HCT116 (cell line): ENCODE measurements around the gene KCNC3. TPM values are rescaled to one million over a fixed set of nuclear protein-coding genes. Genes with fewer than 3 reads are reported as not detected.

ENCODE experiments used
- ATAC-seq: fragments of 200-7000 bp; cut with Tn5 transposase; 2 replicates; pipeline ENCODE4 v1.9.1; 2020; ENCODE audit warnings: mild to moderate bottlenecking, moderate library complexity
- Bru-seq: library from RNA; stranded (reverse); fragments of 400-500 nt; gene quantifications from one replicate; lab custom pipeline; 2021; lab: Mats Ljungman, UMichigan
- BruChase-seq, 2 experiments: library from RNA; stranded (reverse); fragments of 400-500 nt; gene quantifications; one replicate each; lab custom pipeline; 2021; lab: Mats Ljungman, UMichigan
- BruUV-seq: library from RNA; stranded (reverse); fragments of 400-500 nt; replicated peaks from 2 replicates; lab custom pipeline; 2021; lab: Mats Ljungman, UMichigan
- CTCF ChIA-PET: fragments of 300-600 bp; sonication (Branson Sonifier 250); formaldehyde crosslinking; loops from one replicate; lab custom pipeline; 2021; ENCODE audit warnings: antibody characterized with exemption; lab: Charles Lee
- POLR2A ChIA-PET: fragments of 300-600, 350-600 bp; sonication (Branson Sonifier 250); formaldehyde crosslinking; loops from one replicate; lab custom pipeline; 2021; ENCODE audit warnings: antibody characterized with exemption; lab: Charles Lee
- RAD21 ChIA-PET, 2 experiments: fragments of 300-600 bp; sonication (Branson Sonifier 250); formaldehyde crosslinking; loops; one replicate each; lab custom pipeline; 2023; ENCODE audit warnings: low total read pairs in 2 of 2; ENCODE audit not compliant: uncharacterized antibody in 2 of 2, unreplicated experiment in 2 of 2, low non-redundant PET in 1 of 2; lab: Charles Lee
- DNase-seq: peaks from one replicate; pipeline ENCODE4 v3.0.0-alpha.2; 2010; ENCODE audit warnings: low read depth, low spot score
- H2AFZ ChIP-seq: fragments of 200-600 bp; shearing (Covaris generic), sonication (generic); 2 replicates; pipeline ENCODE4 v1.6.1; 2017; ENCODE audit warnings: low read depth, mixed run types, mixed read lengths, antibody characterized with exemption, low read length; ENCODE audit not compliant: poor library complexity, severe bottlenecking
- H3K27ac ChIP-seq: 2 replicates; pipeline ENCODE4 v1.5.1; 2012; ENCODE audit warnings: low read depth, low read length
- H3K27me3 ChIP-seq: fragments of 200-600 bp; sonication (generic); 2 replicates; pipeline ENCODE4 v1.6.1; 2016; ENCODE audit warnings: mixed run types, low read length, mixed read lengths; ENCODE audit not compliant: insufficient read depth
- H3K36me3 ChIP-seq, 2 experiments: fragments of 200-500 bp in 1 of 2; fragments of 200-600 bp in 1 of 2; sonication (Bioruptor generic) in 1 of 2; sonication (generic) in 1 of 2; 2 replicates each; pipeline versions ENCODE4 v1.5.1 to v1.6.1; 2014 to 2016; ENCODE audit warnings: low read length in 2 of 2, inconsistent platforms in 1 of 2, mixed read lengths in 1 of 2, mixed run types in 1 of 2; ENCODE audit not compliant: insufficient read depth in 2 of 2, control insufficient read depth in 1 of 2
- H3K4me1 ChIP-seq, 2 experiments: fragments of 200-600 bp in 1 of 2; sonication (generic) in 1 of 2; 2 replicates each; pipeline versions ENCODE4 v1.5.1 to v1.6.1; 2012 to 2017; ENCODE audit warnings: low read length in 2 of 2, inconsistent platforms in 1 of 2, mild to moderate bottlenecking in 1 of 2, mixed read lengths in 1 of 2, mixed run types in 1 of 2, moderate library complexity in 1 of 2; ENCODE audit not compliant: insufficient read depth in 2 of 2, control insufficient read depth in 1 of 2
- H3K4me2 ChIP-seq: fragments of 200-600 bp; sonication (generic); 2 replicates; pipeline ENCODE4 v1.6.1; 2017; ENCODE audit warnings: mixed run types, low read length, mixed read lengths
- H3K4me3 ChIP-seq, 2 experiments: fragments of 200-600 bp in 1 of 2; sonication (generic) in 1 of 2; replicated peaks in 1 of 2; 2 replicates each; pipeline ENCODE4 v1.5.1; 2011 to 2016; ENCODE audit warnings: low read length in 2 of 2, control low read depth in 1 of 2, low read depth in 1 of 2, mild to moderate bottlenecking in 1 of 2, mixed read lengths in 1 of 2, mixed run types in 1 of 2
- H3K79me2 ChIP-seq: fragments of 200-600 bp; sonication (generic); 2 replicates; pipeline ENCODE4 v1.6.1; 2017; ENCODE audit warnings: mild to moderate bottlenecking, mixed run types, low read length, moderate library complexity, mixed read lengths; ENCODE audit not compliant: insufficient read depth
- H3K9ac ChIP-seq: fragments of 200-600 bp; sonication (generic); 2 replicates; pipeline ENCODE4 v1.6.1; 2016; ENCODE audit warnings: low read length, mixed read lengths
- H3K9me2 ChIP-seq: fragments of 200-600 bp; sonication (generic), shearing (Covaris generic); 2 replicates; pipeline ENCODE4 v1.6.1; 2017; ENCODE audit warnings: mixed run types, mild to moderate bottlenecking, moderate library complexity; ENCODE audit not compliant: insufficient read depth
- H3K9me3 ChIP-seq, 2 experiments: fragments of 200-500 bp in 1 of 2; fragments of 200-600 bp in 1 of 2; sonication (Bioruptor generic) in 1 of 2; sonication (generic) in 1 of 2; 2 replicates each; pipeline ENCODE4 v1.6.1; 2014 to 2017; ENCODE audit warnings: low read length in 2 of 2, mixed read lengths in 2 of 2, inconsistent platforms in 1 of 2, low read depth in 1 of 2, mild to moderate bottlenecking in 1 of 2, mixed run types in 1 of 2, moderate library complexity in 1 of 2; ENCODE audit not compliant: control insufficient read depth in 1 of 2, insufficient read depth in 1 of 2
- H4K20me1 ChIP-seq: fragments of 200-600 bp; sonication (generic), shearing (Covaris generic); 2 replicates; pipeline ENCODE4 v1.6.1; 2017; ENCODE audit warnings: mixed run types, mild to moderate bottlenecking, moderate library complexity; ENCODE audit not compliant: insufficient read depth
- CEBPB ChIP-seq: IDR thresholded peaks from 2 replicates; pipeline ENCODE4 v1.6.1; 2012; ENCODE audit warnings: low read depth
- MAX ChIP-seq: IDR thresholded peaks from 2 replicates; pipeline ENCODE4 v1.6.1; 2012
- POLR2A ChIP-seq: IDR thresholded peaks from 2 replicates; pipeline ENCODE4 v1.7.0; 2011; ENCODE audit warnings: borderline replicate concordance; ENCODE audit not compliant: insufficient read depth, insufficient read length; ENCODE audit errors: extremely low read depth
- POLR2AphosphoS5 ChIP-seq: IDR thresholded peaks from 2 replicates; pipeline ENCODE4 v1.6.1; 2011; ENCODE audit warnings: mild to moderate bottlenecking, low read depth, low read length, moderate library complexity
- RAD21 ChIP-seq: IDR thresholded peaks from 2 replicates; pipeline ENCODE4 v1.6.1; 2012; ENCODE audit warnings: low read depth, mild to moderate bottlenecking
- SP1 ChIP-seq: IDR thresholded peaks from 2 replicates; pipeline ENCODE4 v1.6.1; 2012; ENCODE audit warnings: low read depth
- TCF7L2 ChIP-seq: IDR thresholded peaks from 2 replicates; pipeline ENCODE4 v1.7.0; 2011; ENCODE audit warnings: borderline replicate concordance, inconsistent platforms; ENCODE audit not compliant: insufficient read depth, insufficient read length; ENCODE audit errors: extremely low read depth
- ZBTB33 ChIP-seq: IDR thresholded peaks from 2 replicates; pipeline ENCODE4 v1.6.1; 2011; ENCODE audit warnings: mild to moderate bottlenecking, low read length, moderate library complexity; ENCODE audit not compliant: insufficient replicate concordance; ENCODE audit errors: extremely low read depth
- ZFX ChIP-seq: fragments of 450-650 bp; IDR thresholded peaks from 2 replicates; pipeline ENCODE4 v1.6.1; 2017
- intact Hi-C: fragments of 100-400 bp; cut with micrococcal nuclease; formaldehyde crosslinking; loops from 2 replicates; pipeline ENCODE4 v1.10.0; 2022
- long read RNA-seq: library from polyadenylated mRNA; unstranded; transcript quantifications from one replicate; pipeline ENCODE4 v2.0.0, GENCODE V29; 2021; ENCODE audit not compliant: unreplicated experiment
- polyA plus RNA-seq: library from polyadenylated mRNA; unstranded; fragments of >200 nt; gene quantifications from 2 replicates; pipeline ENCODE4 v1.2.1, GENCODE V29; 2012; ENCODE audit warnings: missing spikeins
- total RNA-seq: library from RNA; stranded (reverse); gene quantifications from one replicate; pipeline ENCODE4 v1.2.1, GENCODE V29; 2021; ENCODE audit not compliant: unreplicated experiment

Gene KCNC3
- total RNA-seq, result 6.9 TPM
- 2.9 and 4.6 TPM in 2 replicates for polyA plus RNA-seq
- percentile 54 among the genes with signal in this experiment for Bru-seq, nascent RNA
- percentile 53 among the genes with signal in this experiment for BruChase-seq, experiment 1, labeled RNA remaining after a 6-hour chase
- percentile 60 among the genes with signal in this experiment for BruChase-seq, experiment 2, labeled RNA remaining after a 2-hour chase
- long read RNA-seq, partial matches to known transcripts, result 1 of 3 reads
- long read RNA-seq, other reads (novel, unspliced or antisense), result 2 of 3 reads

GRCh38 chr19:50329146-50329925, at the start of gene KCNC3:
Gene KCNC3 (minus strand): TSS chr19:50329377. CDS start chr19:50329082, 295 bp downstream.
- BruUV-seq, result TSS peak; percentile 84
- Histone ChIP-seq H3K4me1 (peaks cover 33 to 78% of the 10 kb centered on the region in 2 experiments), H3K4me3 (peak within 1 kb of the TSS; percentile 62 to 64), H3K79me2 (peaks cover 3% of the 10 kb centered on the region; the same call in 1 of the 2 replicates), H3K36me3 (no peaks in the 10 kb centered on the region), H4K20me1 (no peaks in the 10 kb centered on the region), H3K9me3 (no peaks in the 10 kb centered on the region), H3K9me2 (no peaks in the 10 kb centered on the region), H3K27ac (peak within 1 kb of the TSS; percentile 81), H3K9ac (peak within 1 kb of the TSS; percentile 66), H3K27me3 (no peaks in the 10 kb centered on the region), H2AFZ (no peak within 1 kb of the TSS), H3K4me2 (peak within 1 kb of the TSS; percentile 89)
- intact Hi-C loops, result loop anchor here (2.0 kb wide), 1 partner anchor 165 kb away; no protein-coding TSS in a partner anchor
- ChIA-PET RAD21 (interaction anchor here (0.6 to 1.0 kb wide), 4 partner anchors 17 to 460 kb away, joined by 3 to 6 read pairs (median 3); no protein-coding TSS in a partner anchor), CTCF (interaction anchor here (0.6 to 1.9 kb wide), 13 partner anchors 9 to 592 kb away, joined by 3 to 10 read pairs (median 4); partner anchors contain the start of gene POLD1)
- ATAC-seq (peak; percentile 75), DNase-seq (peak; percentile 99)
- TF ChIP-seq TCF7L2 (peak; percentile 32), CEBPB (no peak), RAD21 (no peak), POLR2A (peak; percentile 84), ZFX (0 out of 2 replicates have a peak, but pooled peaks have one; percentile 49), MAX (peak; percentile 46; the same call in 1 of the 2 replicates), ZBTB33 (peak; percentile 26), SP1 (peak; percentile 73), POLR2AphosphoS5 (peak; percentile 76)
- TF ChIP-seq, all 23 proteins: peak for 7
- POLR2A ChIA-PET, result interaction anchor here (0.6 to 1.2 kb wide), 8 partner anchors 12 to 767 kb away, joined by 3 to 7 read pairs (median 3); no protein-coding TSS in a partner anchor
